Mucosa of descending colon (tissue), 3 donors: ENCODE measurements around the gene SH2D3C. TPM values are rescaled to one million over a fixed set of nuclear protein-coding genes. Genes with fewer than 3 reads are reported as not detected.
"Not testable (repeated sequence)": the region's sequence is repeated elsewhere in the genome, so short reads cannot be mapped to it uniquely, and the experiment has no call there.

Experiments used
- ATAC-seq: fragments of 200-7000 bp; cut with Tn5 transposase; one replicate; pipeline ENCODE4 v1.9.1; 2020; ENCODE audit warnings: mild to moderate bottlenecking, moderate library complexity
- DNase-seq, 3 donors: peaks; one replicate each; pipeline ENCODE4 v3.0.0-alpha.2; 2020
- H3K36me3 ChIP-seq: fragments of 200-600 bp; one replicate; pipeline ENCODE4 v1.8.0; 2021; ENCODE audit warnings: low read depth, mild to moderate bottlenecking
- H3K4me1 ChIP-seq: fragments of 200-600 bp; one replicate; pipeline ENCODE4 v1.8.0; 2021; ENCODE audit warnings: low read depth, mild to moderate bottlenecking
- H3K4me3 ChIP-seq: fragments of 200-600 bp; one replicate; pipeline ENCODE4 v1.8.0; 2021; ENCODE audit warnings: mild to moderate bottlenecking
- H3K9me3 ChIP-seq: fragments of 200-600 bp; one replicate; pipeline ENCODE4 v1.8.0; 2021; ENCODE audit warnings: mild to moderate bottlenecking
- intact Hi-C, 2 donors: fragments of 100-400 bp; cut with DNase I in 1 of 2; cut with micrococcal nuclease in 1 of 2; formaldehyde crosslinking; loops; one replicate each; pipeline versions ENCODE4 v1.11.0 to v1.11.1; 2022; cut with DNase I, micrococcal nuclease
- total RNA-seq, 3 donors: library from RNA; stranded (reverse); fragmentation: NEBNext Ultra II Directional in 2 of 3; extraction: Animal tissue kit (Norgen Biotek cat#: 25700) in 2 of 3; gene quantifications; one replicate each; pipeline versions ENCODE4 v1.2.1 to v1.2.4, GENCODE V29; 2021 to 2023
- TF ChIP-seq, protein P1 (sequence below): fragments of 200-600 bp; IDR thresholded peaks from one replicate; pipeline ENCODE4 v1.8.0; 2022; ENCODE audit warnings: antibody characterized with exemption, mild to moderate bottlenecking
- donor health status: DM: no; HTN: no; CAD: no; lungs with moderate emphysema.
- donor health status: DM: no; HTN: no; CAD: no.
- donor health status: DM: no; HTN: yes; CAD: no.

Gene SH2D3C
- total RNA-seq, 3 donors from 2014 or later: 3.2 to 7.4 (median 4.7) TPM

DNA sequence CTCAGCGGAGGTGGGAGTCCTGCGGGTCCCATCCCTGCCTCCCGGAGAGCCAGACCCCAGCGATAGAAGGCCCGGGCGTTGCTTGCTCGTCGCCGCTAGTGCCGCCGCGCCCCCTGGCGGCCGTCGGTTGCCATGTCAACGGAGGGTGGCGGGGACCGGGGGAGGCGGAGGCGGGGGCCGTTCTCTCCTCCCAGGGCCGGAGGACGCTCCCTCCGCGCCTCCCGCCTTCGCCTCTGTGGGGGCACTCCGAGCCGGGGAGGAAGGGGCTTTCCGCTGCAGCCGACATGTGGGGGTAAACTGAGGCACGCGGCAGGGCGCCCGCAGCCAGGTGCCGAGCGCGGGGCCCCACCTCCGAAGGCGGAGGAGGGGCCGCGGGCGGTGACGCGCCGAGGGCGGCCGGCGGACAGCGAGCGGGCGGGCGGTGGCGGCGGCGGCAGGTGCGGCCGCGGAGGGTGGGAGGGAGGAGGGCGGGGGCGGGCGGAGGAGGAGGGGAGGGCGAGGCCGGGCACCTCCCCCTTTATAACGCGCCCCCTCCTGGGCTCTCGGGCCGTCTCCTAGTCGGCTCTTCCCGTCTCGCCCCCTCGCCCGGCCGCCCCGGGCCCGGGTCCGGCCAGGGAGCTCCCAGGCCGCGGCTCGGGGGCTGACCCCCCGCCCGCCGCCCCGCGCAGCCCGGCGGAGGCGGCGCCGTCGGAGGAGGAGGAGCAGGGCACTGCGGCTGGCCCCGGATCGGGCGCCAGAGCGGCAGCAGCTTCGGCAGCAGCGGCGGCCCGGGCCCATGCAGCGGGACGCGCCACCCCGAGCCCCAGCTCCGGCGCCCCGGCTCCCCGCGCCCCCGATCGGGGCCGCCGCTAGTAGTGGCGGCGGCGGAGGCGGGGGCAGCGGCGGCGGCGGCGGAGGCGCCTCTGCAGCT, 6.8 kb upstream of the SH2D3C start:
- peak; percentile 80 for ATAC-seq
- peaks cover 27% of the 10 kb centered on the region for H3K4me1 ChIP-seq
- DNase-seq: peak; percentile 88 to 93 (median 93)
- peaks cover 27% of the 10 kb centered on the region for H3K36me3 ChIP-seq
- peak overlapping the region; percentile 93 for H3K4me3 ChIP-seq
- TF ChIP-seq, protein P1, sequence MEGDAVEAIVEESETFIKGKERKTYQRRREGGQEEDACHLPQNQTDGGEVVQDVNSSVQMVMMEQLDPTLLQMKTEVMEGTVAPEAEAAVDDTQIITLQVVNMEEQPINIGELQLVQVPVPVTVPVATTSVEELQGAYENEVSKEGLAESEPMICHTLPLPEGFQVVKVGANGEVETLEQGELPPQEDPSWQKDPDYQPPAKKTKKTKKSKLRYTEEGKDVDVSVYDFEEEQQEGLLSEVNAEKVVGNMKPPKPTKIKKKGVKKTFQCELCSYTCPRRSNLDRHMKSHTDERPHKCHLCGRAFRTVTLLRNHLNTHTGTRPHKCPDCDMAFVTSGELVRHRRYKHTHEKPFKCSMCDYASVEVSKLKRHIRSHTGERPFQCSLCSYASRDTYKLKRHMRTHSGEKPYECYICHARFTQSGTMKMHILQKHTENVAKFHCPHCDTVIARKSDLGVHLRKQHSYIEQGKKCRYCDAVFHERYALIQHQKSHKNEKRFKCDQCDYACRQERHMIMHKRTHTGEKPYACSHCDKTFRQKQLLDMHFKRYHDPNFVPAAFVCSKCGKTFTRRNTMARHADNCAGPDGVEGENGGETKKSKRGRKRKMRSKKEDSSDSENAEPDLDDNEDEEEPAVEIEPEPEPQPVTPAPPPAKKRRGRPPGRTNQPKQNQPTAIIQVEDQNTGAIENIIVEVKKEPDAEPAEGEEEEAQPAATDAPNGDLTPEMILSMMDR: peak; percentile 70
- no peaks in the 10 kb centered on the region for H3K9me3 ChIP-seq
- intact Hi-C loops: no loop called here

DNA sequence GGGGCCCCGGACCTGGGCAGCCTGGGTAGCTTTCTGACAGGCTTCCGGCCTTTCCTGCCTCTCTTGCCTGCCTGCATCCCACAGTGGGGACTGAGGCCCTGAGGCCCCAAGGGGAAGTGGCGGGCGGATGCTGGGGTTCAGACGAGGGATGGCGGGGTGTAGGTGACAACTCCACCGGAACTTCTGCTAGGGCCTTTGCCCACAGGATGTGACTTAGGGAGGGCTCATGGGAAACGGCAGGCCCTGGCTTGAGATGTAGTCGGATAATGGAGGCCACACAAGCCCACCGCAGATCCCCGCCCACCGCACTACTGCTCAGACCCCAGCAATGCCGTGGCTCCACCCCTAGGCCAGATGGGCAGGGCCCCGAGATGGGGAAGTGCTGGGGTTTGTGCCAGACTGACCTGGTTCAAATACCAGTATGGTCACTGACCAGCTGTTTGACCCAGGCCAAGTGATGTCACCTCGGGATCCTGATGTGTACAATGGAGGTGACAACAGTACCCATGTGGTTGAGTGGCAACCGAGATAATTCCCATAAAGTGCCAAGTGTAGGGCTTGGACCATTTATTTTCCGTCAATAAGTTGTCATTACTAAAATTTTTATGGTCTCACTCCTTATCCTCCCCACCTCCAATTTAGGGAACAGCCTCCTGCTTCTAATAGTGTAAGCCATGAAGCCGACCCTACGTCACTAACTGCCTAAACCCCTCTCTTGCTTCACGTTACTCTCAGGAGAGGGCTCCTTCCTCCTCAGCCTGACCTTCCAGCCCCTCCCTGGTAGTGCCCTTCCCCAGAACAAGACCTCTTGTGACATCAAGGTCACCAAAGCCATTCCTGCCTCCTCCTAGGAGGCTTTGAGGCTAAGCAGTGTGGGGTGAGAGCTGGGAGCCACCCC, 4.9 kb upstream of the SH2D3C start:
- Histone ChIP-seq H3K4me1 (peaks cover 23% of the 10 kb centered on the region), H3K36me3 (peaks cover 12% of the 10 kb centered on the region), H3K9me3 (no peaks in the 10 kb centered on the region), H3K4me3 (no peak overlapping the region)
- TF ChIP-seq, protein P1: no peak
- ATAC-seq (peak; percentile 12), DNase-seq (peak; percentile 60 to 92 (median 74))
- intact Hi-C loops: loop anchor here in 1 of 2 donors (5.0 kb wide), 1 partner anchor 46 kb away; the partner anchor contains the start of gene TOR2A

DNA sequence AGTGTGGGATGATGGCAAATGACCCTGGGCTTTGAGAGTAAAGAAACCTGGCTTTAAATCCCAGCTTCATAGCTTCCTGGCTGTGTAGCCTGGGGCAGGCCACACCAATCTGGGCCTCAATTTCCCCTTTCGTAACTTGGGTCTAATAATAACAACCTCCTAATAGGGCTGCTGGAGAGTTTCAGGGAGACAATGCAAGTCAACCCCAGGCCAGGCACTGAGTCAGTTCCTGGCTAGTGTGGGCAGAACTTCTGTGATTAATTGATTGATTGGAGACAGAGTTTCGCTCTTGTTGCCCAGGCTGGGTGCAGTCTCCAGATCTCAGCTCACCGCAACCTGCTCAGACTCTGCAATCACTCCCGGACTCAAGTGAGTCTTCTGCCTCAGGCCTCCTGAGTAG, 3.3 kb upstream of the SH2D3C start:
- intact Hi-C loops: loop anchor here in 1 of 2 donors (5.0 kb wide), 1 partner anchor 45 kb away; the partner anchor contains the start of gene TOR2A
- peaks cover 13% of the 10 kb centered on the region for H3K4me1 ChIP-seq

DNA sequence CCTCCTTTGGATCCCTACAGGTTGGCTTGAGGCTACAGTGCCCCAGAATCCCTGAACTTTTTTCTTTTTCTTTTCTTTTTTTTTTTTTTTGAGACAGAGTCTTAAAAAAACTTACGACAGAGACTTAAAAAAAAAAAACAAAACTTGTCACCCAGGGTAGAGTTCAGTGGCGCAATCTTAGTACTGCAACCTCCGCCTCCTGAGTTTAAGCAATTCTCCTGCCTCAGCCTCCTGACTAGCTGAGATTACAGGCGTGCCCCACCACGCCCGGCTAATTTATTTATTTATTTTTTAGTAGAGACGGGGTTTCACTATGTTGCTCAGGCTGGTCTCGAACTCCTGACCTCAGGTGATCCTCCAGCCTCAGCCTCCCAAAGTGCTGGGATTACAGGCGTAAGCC, 2.4 kb upstream of the SH2D3C start:
- H3K9me3 ChIP-seq, DNase-seq, H3K36me3 ChIP-seq, H3K4me3 ChIP-seq, ATAC-seq: not testable (repeated sequence)
- peaks cover 12% of the 10 kb centered on the region for H3K4me1 ChIP-seq
- intact Hi-C loops: loop anchor here in 1 of 2 donors (5.0 kb wide), 1 partner anchor 44 kb away; the partner anchor contains the start of gene TOR2A

More for the DNA sequence above, 3.3 kb upstream of the SH2D3C start:
- H3K4me3 ChIP-seq: no peak overlapping the region
- TF ChIP-seq, protein P1: no peak
- H3K36me3 ChIP-seq: no peaks in the 10 kb centered on the region
- no peak for DNase-seq
- H3K9me3 ChIP-seq: no peaks in the 10 kb centered on the region
- no peak for ATAC-seq

DNA sequence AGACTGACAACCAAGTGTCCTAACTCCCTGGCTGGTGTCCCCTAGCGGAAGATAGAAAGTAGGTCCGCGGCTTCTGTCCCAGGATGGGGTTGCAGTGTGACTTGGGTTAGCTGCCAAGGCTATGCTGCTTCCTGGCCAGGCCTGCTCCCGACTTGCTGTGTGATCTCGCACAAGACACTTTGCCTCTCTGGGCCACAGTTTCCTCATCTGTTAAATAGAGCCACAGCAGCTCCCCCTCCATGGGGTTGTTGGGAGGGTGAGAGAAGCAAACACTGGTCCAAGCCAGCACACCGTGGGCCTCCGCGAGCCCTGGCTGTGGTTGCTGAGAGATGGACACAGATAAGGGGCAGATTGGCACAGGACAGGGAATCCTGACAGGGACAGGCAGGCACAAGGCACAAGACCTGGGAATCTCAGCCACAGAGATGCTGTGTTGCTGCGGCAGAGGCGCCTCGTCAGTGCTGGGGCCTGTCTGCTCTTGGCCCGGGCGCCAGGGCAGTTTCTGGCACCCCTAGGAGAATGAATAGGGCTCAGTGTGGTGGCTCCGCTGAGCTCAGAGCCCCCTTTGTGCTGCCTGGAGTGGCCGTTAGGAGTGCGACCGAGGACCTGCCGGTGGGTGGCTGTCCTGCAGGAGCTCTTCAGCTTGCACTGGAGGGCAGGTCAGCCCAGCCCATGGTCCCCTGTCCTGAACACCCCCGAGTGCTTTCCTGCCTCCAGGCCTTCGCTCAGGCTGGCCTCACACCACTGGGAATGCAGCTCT, 1.8 kb upstream of the SH2D3C start:
- TF ChIP-seq, protein P1: no peak
- H3K9me3 ChIP-seq: no peaks in the 10 kb centered on the region
- DNase-seq: no peak
- H3K36me3 ChIP-seq: no peaks in the 10 kb centered on the region
- no peak for ATAC-seq
- H3K4me3 ChIP-seq: no peak overlapping the region
- intact Hi-C loops: loop anchor here in 1 of 2 donors (5.0 kb wide), 1 partner anchor 43 kb away; the partner anchor contains the start of gene TOR2A
- peaks cover 12% of the 10 kb centered on the region for H3K4me1 ChIP-seq
